Dendritic cell treated with granulocyte-macrophage colony-stimulating factor and Interleukin-4, amounts not matched to agents 40 ng/mL and 50 ng/mL, for 4 days (primary cell): ENCODE data around the gene LTBP3.

Experiments used
- H3K27ac Mint-ChIP-seq: one replicate; pipeline ENCODE4 v1.8.0; 2022; ENCODE audit warnings: mild to moderate bottlenecking, mixed read lengths
- H3K27me3 Mint-ChIP-seq: one replicate; pipeline ENCODE4 v1.8.0; 2022; ENCODE audit warnings: mild to moderate bottlenecking, mixed read lengths
- H3K36me3 Mint-ChIP-seq: one replicate; pipeline ENCODE4 v1.8.0; 2022; ENCODE audit warnings: low read depth, mixed read lengths
- H3K4me1 Mint-ChIP-seq: one replicate; pipeline ENCODE4 v1.8.0; 2022; ENCODE audit warnings: low read depth, mixed read lengths
- H3K4me3 Mint-ChIP-seq: one replicate; pipeline ENCODE4 v1.8.0; 2022; ENCODE audit warnings: mild to moderate bottlenecking, moderate library complexity, mixed read lengths
- H3K9me3 Mint-ChIP-seq: one replicate; pipeline ENCODE4 v1.8.0; 2022; ENCODE audit warnings: mixed read lengths
- intact Hi-C: fragments of 100-400 bp; cut with micrococcal nuclease; formaldehyde crosslinking; loops from one replicate; pipeline ENCODE4 v1.15.0; 2022

The LTBP3 gene

DNA sequence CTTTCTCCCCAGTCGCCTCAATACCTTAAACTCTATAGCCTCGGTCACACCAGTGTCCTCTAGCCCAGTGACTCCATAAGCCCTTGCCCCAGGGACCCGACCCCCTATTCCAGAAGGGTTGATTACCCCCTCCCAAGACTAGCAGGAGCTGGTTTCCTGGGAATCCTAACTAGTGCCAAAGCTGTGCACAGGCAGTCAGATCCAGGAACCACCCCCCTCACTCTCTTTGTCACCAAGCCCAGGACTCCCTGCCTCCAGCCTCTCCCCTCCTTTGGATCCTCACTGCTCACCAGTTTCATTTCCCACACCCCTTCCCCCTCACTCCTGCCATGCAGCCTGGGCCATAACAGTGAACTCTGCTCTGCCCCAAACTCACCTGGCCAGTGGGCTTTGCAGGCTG lies 9.8 kb downstream of the LTBP3 start:
- peak overlapping the region; percentile 48 for H3K27ac Mint-ChIP-seq
- intact Hi-C loops: no loop called here

DNA sequence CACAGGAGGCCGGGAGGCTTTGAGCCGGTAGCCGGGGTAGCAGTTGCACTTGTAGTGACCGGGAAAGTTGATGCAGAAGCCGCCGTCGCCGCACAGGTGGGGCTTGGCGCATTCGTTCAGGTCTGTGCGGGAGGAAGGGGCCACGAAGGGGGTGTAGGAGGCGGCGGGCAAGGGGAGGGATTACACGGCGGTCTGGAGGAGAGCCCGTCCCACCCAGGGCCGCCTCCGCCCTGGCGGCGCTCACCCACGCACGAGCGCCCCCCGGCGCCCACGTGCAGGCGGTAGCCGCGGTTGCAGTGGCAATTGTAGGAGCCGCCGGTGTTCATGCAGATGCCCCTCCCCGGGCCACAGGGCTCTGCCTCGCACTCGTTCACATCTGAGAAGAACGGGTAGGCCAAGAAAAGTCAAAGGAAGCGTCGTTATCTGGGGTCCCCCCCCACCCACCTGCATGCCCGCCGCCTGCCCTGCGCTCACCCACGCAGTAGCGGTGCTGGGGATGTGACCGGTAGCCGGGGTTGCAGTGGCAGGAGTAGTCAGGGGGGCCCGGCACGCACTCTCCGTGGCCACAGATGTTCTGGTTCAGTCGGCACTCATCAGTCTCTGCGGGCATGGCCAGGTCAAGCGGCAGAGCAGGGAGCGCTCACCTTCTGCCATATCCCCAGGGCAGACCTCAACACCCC lies 10.6 kb downstream of the LTBP3 start:
- intact Hi-C loops: loop anchor here (2.0 kb wide), 1 partner anchor 21 kb away; no protein-coding TSS in a partner anchor
- peaks cover 74% of the 10 kb centered on the region for H3K4me1 Mint-ChIP-seq
- H3K36me3 Mint-ChIP-seq: no peaks in the 10 kb centered on the region
- H3K9me3 Mint-ChIP-seq: no peaks in the 10 kb centered on the region
- no peak overlapping the region for H3K4me3 Mint-ChIP-seq
- H3K27me3 Mint-ChIP-seq: peaks cover 25% of the 10 kb centered on the region
- H3K27ac Mint-ChIP-seq: peak overlapping the region; percentile 48

More for the DNA sequence above, 9.8 kb downstream of the LTBP3 start:
- Mint-ChIP-seq H3K4me1 (peaks cover 77% of the 10 kb centered on the region), H3K36me3 (no peaks in the 10 kb centered on the region), H3K4me3 (no peak overlapping the region), H3K9me3 (no peaks in the 10 kb centered on the region), H3K27me3 (peaks cover 25% of the 10 kb centered on the region)

DNA sequence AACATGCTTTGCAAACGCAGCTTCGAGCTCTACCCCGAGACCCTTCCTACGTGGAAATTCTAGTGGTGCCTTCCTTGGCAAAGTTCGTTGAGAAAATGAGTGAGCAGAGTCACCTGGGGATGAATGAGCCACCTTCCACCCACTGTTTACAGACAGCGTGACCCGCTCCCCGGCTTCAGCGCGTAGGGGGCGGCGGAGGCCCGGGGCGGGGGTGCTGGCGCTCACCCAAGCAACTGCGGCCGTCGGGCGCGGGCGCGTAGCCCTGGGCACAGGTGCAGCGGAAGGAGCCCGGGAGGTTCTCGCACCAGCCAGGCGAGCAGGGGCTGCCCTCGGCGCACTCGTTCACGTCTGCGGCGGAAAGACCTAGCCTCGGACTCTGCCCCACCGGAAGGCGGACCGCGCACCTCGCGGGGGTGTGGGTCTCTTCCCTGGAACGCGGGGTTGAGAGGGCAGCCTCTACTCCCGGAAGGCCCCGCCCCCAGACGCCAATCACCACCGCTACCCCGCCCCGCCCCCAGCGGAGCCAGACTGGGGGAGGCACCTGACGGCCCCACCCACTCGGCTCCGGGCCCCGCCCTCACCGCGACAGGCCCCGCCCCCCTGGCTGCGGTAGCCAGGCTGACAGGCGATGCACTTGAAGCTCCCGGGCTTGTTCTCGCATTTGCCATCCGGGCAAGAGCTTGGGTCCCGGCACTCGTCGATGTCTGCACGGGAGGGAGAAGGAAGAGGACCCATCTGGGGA lies 11.8 kb downstream of the LTBP3 start:
- intact Hi-C loops: loop anchor here (2.0 kb wide), 1 partner anchor 22 kb away; no protein-coding TSS in a partner anchor
- Mint-ChIP-seq H3K27me3 (peaks cover 23% of the 10 kb centered on the region), H3K27ac (peak overlapping the region; percentile 38), H3K4me1 (peaks cover 73% of the 10 kb centered on the region), H3K36me3 (no peaks in the 10 kb centered on the region), H3K4me3 (peak overlapping the region; percentile 65), H3K9me3 (no peaks in the 10 kb centered on the region)

DNA sequence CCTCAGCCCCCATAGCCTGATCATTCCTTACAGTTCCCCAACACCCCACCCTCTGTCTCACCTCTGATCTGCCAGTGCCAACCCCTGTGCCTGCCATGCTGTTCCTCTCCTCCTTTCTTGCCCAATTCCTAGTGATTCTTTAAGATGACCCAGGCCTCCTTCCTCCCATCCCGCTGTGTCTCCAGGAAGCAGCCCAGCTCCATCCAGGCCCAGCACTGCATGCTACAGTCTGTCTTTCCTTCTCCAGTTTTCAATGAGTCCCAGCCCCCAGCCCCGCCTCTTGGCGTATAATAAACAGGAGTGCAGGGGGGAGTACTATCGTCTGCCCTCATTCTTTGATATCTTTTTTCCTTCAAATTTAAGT lies 12.3 kb downstream of the LTBP3 start:
- H3K9me3 Mint-ChIP-seq: no peaks in the 10 kb centered on the region

DNA sequence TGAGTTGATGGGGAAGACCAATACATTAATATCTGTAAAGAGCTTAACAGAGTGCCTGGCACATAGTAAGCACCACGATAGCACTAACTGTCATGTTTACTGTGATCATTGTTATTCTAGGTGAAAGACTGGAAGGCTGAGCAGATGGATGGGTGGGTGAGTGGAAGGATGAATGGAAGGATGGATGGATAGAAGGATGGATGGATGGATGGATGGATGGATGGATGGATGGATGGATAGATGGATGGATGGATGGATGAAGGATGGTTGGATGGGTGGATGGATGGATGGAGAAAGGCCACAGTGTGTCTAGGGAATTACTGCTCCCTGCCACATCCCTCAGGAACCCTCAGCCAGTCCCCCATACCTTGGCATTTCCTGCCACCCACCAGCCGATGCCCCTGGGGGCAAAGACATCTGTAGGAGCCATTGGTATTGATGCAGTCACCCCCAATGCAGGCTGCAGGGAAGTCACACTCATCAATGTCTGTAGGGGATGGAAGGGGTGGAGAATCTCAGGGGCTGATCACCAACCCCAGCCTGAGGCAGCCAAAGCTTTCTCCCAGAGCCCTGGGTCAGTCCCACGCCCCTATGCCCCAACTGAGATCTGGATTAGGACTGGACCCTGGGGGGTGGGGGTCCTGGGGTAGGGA lies 15.3 kb downstream of the LTBP3 start:
- Mint-ChIP-seq H3K9me3 (no peaks in the 10 kb centered on the region), H3K4me1 (peaks cover 63% of the 10 kb centered on the region), H3K4me3 (no peak overlapping the region), H3K27ac (no peak overlapping the region), H3K27me3 (peaks cover 16% of the 10 kb centered on the region), H3K36me3 (peaks cover 16% of the 10 kb centered on the region)
- intact Hi-C loops: no loop called here

More for the DNA sequence above, 12.3 kb downstream of the LTBP3 start:
- peak overlapping the region; percentile 38 for H3K27ac Mint-ChIP-seq
- H3K4me3 Mint-ChIP-seq: peak overlapping the region; percentile 65
- peaks cover 72% of the 10 kb centered on the region for H3K4me1 Mint-ChIP-seq
- peaks cover 23% of the 10 kb centered on the region for H3K27me3 Mint-ChIP-seq
- H3K36me3 Mint-ChIP-seq: no peaks in the 10 kb centered on the region
- intact Hi-C loops: loop anchor here (2.0 kb wide), 1 partner anchor 23 kb away; no protein-coding TSS in a partner anchor

DNA sequence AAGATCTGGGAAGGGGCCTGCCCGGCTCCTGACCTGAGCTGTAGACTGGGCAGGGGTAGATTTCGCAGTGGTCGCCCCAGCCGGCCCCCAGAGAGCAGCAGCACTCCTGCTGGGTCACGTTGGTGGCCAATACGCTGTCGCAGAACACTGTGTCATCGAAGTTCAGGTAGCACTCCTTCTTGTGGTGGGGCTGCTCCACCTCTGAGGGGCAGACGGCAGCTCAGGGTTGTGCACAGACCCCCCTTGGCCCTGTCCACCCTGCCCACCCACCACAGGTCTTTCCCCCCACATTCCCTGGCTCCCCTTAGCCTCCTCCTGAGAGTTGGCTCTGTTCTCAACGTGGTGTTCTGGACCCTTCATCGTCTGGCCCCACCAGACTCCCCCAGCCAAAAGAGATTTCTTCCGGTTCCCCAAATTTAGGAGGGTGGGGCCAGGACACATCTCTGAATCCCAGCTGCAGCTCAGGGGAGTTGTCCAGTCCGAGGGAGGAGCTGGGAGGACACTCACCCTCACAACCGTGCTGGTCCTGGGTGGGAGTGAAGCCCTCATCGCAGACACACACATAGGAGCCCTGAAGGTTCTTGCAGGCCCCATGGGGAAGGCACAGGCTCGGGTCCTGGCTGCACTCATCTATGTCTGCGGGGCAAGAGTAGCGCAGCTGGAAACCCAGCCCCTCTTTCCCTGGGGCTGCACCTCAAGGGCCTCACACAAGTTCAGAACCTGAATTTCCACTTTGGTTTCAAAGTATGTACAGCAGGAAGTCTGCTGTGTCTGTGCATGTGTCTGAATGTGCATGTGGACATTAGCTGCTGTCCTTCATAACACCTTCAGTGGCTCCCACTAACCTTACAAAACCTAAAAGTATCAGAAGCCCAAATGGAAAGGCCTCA lies 16.8 kb downstream of the LTBP3 start:
- Mint-ChIP-seq H3K4me1 (peaks cover 63% of the 10 kb centered on the region), H3K4me3 (peak overlapping the region; percentile 75), H3K9me3 (no peaks in the 10 kb centered on the region), H3K27ac (peak overlapping the region; percentile 89), H3K27me3 (peaks cover 12% of the 10 kb centered on the region), H3K36me3 (peaks cover 31% of the 10 kb centered on the region)
- intact Hi-C loops: no loop called here

DNA sequence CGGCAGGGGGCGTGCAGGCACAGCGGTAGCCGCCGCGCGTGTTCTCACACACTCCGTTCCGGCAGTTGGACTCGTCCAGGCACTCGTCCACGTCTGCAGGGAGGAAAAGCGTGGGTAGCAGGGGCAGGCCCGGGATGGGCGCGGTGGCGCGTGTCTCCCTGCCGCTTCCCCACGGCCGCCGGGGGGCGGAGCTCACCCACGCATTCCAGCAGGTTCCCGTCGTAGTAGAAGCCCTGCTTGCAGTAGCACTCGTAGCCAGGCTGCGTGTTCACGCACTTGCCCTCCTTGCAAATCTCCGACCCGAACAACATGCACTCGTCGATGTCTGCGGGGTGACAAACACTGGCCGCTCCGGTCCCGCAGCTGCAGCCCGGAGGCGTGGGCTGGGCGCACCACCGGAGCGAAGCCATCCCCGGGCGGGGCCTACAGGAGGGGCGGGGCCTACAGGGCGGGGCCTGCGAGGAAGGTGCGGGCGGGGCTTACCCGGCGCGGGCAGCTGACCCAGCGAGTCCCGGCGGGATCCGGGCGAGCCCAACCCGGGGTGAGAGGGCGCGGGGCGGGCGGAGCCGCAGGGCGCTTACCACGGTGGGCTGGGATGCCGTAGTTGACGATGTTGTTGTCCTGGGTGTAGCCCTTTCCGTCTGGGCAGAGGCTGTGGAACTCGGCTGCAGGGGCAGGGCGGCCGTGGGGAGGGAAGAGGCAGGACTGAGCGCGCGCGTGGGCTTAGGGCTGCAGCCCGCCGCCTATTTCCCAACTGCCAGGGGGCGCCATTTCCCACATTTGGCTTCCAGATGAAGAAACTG lies 17.7 kb downstream of the LTBP3 start:
- intact Hi-C loops: loop anchor here (1.0 kb wide), 3 partner anchors 30 to 74 kb away; partner anchors contain the start of genes MAP3K11 and ZNRD2
- Mint-ChIP-seq H3K4me1 (peaks cover 62% of the 10 kb centered on the region), H3K27me3 (peaks cover 6% of the 10 kb centered on the region), H3K36me3 (peaks cover 39% of the 10 kb centered on the region), H3K4me3 (peak overlapping the region; percentile 75), H3K27ac (peak overlapping the region; percentile 89), H3K9me3 (no peaks in the 10 kb centered on the region)

DNA sequence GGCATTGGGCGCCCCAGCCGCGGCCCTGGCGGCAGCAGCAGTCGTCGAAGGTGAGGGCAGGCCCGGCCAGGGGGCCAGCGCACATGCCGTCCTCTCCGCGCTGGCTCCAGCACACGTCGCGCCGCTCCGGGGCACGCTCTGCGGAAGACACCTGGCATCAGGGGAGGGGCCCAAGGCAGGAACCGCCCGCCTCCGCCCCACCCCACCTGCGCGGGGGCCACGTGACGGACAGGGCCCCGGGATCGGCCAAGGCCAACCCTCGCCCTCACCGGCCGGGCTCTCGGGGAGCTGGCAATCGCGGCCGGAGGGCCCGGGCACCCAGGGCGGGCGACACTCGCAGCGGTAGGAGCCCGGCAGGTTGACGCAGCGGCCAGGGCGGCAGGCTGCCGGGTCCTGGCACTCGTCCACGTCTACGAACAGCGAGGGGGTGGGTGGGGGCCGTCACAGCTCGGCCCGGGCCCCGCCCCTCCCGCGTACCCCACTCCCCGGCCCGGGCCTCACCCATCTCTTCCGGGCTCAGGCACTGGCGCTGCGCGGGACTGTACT lies 18.3 kb downstream of the LTBP3 start:
- H3K4me3 Mint-ChIP-seq: peak overlapping the region; percentile 75
- H3K36me3 Mint-ChIP-seq: peaks cover 46% of the 10 kb centered on the region
- peak overlapping the region; percentile 89 for H3K27ac Mint-ChIP-seq
- intact Hi-C loops: loop anchor here (1.0 kb wide), 3 partner anchors 30 to 74 kb away; partner anchors contain the start of genes MAP3K11 and ZNRD2
- no peaks in the 10 kb centered on the region for H3K27me3 Mint-ChIP-seq
- H3K4me1 Mint-ChIP-seq: peaks cover 55% of the 10 kb centered on the region
- H3K9me3 Mint-ChIP-seq: no peaks in the 10 kb centered on the region

DNA sequence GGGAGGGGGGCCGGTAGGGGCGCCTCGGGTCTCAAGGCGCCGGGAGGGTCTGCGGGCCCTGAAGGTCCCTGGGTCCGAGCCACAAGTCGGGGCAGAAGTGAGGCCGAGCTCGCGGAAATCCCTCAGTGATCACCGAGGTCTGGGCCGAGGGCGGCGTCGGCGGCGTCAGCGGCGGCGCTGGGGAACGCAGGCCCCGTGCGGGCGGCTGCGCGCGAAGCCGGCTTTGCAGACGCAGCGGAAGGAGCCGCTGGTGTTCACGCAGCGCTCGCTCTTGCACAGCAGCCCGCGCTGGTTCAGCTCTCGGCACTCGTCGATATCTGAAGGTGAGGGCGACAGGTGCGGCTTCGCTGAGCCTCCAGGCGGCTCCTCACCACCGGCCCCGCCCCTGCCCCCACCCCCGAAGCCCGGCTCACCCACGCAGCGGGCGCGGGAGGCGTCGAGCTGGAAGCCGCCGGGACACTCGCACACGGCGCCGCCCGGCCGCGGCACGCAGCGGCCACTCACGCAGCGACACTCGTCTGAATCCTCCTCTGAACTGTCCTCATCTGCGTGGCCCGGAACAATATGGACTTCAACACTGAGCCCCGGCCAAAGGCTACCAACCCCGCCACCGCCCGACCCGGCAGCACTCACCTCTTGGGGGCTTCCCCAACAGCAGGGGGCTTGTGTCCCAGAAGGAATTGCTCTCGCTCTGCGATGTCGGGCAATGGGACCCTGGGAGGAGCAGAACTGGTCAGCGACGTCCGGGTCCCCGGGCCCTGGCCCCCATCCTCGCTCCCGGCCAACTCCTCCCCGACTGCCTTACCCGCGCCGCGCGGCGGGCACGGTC lies 19.0 kb downstream of the LTBP3 start:
- Mint-ChIP-seq H3K36me3 (peaks cover 53% of the 10 kb centered on the region), H3K4me3 (peak overlapping the region; percentile 75), H3K9me3 (no peaks in the 10 kb centered on the region), H3K27me3 (no peaks in the 10 kb centered on the region), H3K4me1 (peaks cover 48% of the 10 kb centered on the region), H3K27ac (peak overlapping the region; percentile 89)
- intact Hi-C loops: no loop called here

DNA sequence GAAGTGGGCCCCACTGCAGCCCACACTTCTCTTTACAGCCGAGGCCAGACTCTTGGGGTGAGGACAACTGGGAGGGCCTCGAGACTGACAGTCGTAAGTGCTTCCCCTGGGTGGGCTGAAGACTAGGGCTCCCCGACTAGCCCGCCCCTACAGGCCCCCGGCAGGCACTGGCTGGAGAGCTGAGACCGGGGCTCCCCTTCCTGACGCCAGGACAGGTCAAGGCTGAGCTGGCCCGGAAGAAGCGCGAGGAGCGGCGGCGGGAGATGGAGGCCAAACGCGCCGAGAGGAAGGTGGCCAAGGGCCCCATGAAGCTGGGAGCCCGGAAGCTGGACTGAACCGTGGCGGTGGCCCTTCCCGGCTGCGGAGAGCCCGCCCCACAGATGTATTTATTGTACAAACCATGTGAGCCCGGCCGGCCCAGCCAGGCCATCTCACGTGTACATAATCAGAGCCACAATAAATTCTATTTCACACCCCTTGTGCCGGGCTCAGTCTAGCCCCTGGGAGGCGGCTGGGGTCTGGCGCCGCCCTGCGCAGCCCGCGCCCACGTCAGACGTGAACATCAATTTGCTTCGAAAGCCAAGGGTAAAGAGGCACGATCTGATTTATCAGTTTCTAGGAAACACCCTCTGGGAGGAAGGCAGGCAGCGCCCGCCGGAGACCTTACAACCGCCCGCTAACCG lies 19.8 kb downstream of the LTBP3 start:
- Mint-ChIP-seq H3K36me3 (peaks cover 61% of the 10 kb centered on the region), H3K4me3 (peak overlapping the region; percentile 9), H3K9me3 (no peaks in the 10 kb centered on the region), H3K27me3 (no peaks in the 10 kb centered on the region), H3K4me1 (peaks cover 44% of the 10 kb centered on the region), H3K27ac (no peak overlapping the region)
- intact Hi-C loops: no loop called here

DNA sequence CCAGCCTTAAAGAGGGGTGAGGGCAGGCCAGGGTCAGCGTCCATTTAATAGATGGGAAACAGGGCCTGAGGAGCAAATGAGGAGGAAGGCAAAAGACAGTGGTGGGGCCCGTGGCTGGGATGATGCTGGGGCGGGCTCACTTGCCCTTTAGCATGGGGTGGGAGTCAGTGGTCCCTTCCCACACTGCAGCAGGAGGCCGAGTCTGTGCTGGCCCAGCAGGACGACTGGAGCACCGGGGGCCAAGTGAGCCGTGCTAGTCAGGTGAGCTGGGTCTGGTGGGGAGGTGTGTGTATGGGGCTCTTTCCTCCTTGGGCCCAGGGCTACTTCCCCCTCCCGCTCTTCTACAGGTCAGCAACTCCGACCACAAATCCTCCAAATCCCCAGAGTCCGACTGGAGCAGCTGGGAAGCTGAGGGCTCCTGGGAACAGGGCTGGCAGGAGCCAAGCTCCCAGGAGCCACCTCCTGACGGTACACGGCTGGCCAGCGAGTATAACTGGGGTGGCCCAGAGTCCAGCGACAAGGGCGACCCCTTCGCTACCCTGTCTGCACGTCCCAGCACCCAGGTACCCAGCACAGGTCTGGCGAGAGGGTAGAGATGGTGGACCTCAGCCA lies 20.4 kb downstream of the LTBP3 start:
- Mint-ChIP-seq H3K4me3 (no peak overlapping the region), H3K27ac (no peak overlapping the region), H3K4me1 (peaks cover 41% of the 10 kb centered on the region), H3K9me3 (no peaks in the 10 kb centered on the region), H3K27me3 (no peaks in the 10 kb centered on the region), H3K36me3 (peaks cover 67% of the 10 kb centered on the region)
- intact Hi-C loops: no loop called here
